Medulla oblongata (tissue), 1 donor: ENCODE measurements around the gene CENPO.
A peak's percentile ranks its signal among the peaks of the same experiment; 100 is the strongest.

Source experiments
- DNase-seq: peaks from one replicate; pipeline ENCODE4 v3.0.0-alpha.2; 2015; ENCODE audit errors: extremely low spot score

The CENPO gene, protein sequence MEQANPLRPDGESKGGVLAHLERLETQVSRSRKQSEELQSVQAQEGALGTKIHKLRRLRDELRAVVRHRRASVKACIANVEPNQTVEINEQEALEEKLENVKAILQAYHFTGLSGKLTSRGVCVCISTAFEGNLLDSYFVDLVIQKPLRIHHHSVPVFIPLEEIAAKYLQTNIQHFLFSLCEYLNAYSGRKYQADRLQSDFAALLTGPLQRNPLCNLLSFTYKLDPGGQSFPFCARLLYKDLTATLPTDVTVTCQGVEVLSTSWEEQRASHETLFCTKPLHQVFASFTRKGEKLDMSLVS

DNA sequence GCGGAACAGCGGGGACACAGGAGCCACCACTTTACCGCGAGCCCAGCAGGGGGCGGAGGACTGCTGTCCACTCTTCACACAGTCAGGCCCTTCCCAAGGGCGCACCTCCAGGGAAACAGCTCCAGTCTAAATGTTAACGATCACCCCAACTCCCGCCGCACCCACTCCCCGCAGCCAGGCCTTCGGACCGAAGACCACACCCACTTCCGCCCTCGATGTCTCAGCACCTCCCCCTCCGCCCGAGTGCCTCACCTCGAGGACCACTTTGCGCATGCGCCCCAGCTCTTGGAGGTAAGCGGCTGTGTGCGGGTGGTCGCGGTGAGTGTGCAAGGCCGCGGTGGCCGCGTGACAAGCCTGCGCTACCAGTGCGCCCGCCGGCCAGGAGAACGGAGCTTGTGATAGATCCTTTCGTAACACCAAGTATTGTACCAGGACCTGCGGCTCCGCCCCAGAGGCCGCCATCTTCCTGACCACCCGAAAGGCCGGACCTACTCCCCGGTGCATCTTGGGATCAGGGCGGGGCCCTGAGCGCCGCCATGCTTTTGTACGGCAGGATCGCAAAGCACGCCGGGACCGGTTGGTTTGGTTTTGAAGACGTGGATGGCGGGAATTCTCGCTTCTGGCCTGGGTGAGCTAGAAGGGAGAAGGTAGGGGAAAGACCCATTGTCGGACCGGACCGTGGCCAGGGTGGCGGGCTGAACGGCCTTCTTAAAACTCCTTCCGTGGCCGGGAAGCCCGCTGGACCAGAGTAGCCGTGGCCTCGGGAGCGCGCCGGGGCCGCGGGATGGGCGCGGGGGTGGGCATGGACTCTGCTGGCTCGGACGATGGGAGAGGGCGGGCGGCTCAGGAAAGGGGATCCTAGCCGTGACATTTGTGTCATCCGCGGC is at the start of gene CENPO, which contains the start of gene PTRHD1:
TSS of gene CENPO (plus strand) at position 552 of the 887 bp plus-strand sequence. CDS start 495 bp downstream, outside the sequence.
TSS of gene PTRHD1 (minus strand) at position 518 of the 887 bp plus-strand sequence. CDS start at position 504, 14 bp downstream.
- peak; percentile 97 for DNase-seq

DNA sequence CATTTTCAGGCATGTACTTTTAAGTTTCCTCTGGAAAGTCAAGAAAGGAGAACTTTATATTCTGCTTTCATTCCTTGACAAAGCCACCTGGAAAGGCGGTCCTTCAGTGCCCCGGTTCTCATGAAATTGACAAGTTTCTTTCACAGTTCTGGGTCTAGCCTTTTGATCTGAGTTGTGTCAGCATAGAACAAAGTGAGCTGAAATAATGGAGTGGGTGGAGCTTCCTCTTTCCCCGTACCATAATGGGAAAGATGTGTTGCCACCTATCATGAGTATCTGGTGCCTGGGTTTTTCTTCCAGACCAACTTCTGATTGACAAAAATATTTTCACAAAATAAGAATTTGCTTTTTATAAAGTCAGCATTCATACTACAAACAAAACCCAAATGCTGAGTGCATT is 49.3 kb upstream of the CENPO start:
- DNase-seq: peak; percentile 28

DNA sequence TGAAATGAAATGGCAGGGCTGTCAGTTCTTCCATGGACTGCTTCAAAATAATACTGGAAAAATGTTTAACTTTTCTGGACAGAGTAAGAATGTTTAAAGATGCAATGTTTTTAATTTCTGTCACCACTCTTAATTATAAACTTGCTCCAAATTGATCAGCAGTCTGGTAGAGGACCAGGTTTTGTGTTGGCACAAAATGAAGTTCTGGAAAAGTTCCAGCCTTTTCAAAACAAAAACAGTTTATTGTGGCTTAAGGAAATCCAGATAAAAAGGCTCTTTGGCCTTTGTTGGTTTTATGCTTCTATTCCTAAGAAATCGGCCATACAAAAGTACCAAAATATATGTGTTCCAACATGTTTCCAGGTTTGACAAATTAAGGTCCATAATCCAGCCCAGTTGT is 48.9 kb upstream of the CENPO start:
- peak; percentile 24 for DNase-seq

DNA sequence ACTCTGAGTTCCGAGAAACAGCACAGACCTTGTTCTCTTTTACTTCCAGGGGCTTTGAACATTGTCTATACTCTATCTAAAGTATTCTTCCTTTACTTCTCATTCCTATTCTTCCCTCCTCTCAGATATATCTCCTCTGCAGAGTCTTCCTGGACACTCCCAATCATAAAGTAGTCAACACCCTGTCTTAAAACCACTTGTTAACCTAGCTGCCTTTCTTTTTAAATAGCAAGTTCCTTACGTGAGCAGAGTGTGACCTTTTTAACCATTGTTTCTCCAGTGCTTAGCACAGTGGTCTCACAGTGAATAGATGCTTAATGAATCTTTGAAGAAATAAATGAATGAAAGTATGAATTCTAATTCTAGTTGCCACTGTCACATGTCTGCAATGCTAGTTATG is 47.4 kb upstream of the CENPO start:
- no peak for DNase-seq

DNA sequence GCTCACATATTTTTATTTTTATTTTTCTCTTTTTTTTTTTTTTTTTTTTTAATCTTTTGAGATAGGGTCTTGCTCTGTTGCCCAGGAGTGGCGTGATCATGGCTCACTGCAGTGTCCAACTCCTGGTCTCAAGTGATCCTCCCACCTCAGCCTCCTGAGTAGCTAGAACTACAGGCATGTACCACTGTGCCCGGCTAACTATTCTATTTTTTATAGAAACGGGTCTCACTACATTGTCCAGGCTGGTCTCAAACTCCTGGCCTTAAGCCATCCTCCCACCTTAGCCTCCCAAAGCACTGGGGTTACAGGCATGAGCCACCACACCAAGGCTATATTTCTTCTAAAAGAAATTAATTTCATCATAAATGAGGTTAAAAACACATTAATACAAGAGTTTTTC is 45.9 kb upstream of the CENPO start:
- no peak for DNase-seq

DNA sequence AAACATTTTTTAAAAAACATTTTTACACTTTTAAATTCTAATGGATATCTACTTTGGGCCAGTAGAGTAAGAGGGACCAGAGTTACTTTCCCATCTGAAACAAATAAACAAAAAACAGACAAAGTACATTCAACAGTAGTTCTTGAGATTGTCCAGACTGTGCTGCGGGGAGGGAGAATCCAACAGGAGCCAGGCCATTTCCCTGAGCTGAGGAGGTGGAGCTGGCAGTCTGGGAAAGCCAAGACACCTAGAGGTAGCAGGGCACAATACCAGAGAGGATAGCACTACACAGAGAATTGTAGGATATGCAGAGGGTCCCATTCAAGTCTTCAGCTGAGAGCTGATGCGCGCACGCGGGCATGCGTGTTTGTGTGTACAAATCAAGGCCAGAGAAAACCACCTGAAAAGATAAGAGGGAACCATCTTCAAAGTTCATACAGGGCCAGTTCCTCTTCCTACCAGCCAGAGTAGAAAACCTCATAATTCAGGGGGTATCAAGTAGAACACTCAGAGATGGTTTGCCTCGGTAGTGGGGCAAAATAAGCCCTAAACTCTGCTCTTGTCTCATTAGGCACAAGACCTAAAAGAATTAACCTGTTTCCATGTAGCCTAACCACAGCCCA is 44.0 kb upstream of the CENPO start:
- no peak for DNase-seq

DNA sequence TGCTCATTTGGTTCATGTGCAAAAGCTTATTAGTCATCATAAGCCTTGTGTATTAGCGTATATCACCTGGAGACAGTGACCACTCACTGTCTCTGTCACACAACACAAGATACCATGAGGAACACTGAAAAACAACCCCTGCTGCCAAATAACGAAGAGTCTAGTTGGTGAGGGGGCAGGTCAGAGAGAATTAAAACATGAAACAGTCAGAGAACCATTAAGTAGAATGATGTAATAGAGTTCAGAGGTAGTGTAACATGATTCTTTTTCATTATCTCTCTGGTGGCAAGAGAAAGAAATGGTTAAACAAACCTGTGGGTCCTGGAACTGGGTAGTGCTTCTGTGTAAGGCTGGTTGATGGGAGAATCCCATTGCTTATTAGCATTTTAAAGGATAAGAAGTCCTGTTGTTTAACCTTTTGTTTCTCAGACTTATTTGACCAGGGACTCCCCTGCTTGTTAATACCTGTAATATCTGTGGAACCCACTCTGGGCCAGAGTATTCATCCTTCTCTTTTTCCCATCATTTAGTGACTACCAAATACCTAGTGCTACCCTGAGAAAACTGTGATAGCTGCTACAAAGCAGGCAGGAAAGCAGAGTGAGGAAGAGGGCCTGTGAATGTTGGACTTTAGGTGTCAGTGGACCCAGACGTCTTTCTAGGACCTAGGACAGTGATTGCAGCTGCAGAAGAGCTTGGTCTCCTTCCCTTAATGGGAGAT is 38.1 kb upstream of the CENPO start:
- no peak for DNase-seq

DNA sequence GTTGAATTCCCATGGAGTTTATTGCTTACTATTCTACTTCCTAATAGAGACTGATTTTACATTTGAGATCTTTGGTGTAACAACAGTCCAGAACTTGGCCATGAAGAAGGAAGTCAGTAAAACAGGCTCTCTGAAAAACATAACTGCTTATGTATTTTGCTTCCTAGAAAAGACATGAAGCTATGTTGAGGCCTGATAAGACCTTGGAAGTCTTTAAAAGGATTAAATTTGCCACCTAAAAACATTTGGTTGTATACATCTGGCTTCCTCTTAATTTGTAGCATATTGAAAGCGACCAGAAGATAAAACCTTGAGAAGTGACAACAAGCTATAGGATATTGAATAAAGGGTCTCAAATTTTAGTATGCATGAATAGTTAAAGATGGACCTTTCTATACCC is 36.4 kb upstream of the CENPO start:
- DNase-seq: no peak

DNA sequence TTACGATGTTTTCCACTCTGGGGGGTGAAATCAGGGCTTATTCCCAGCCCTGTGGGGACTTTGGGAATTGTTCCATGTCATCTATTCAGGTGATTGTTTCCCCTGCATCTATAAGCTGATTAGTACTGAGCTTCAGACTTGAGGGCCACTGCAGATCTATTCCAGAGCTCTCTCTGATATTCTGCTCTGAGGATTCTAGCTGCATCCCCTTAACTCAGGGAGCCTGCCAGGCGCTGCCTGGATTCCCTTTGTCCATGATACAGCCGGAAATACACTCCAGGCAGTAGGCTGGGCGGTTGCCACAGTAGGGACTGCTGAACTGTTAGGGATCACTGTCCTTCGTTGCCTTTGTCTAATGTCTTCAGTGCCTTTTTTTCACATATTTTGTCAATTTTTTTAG is 31.4 kb upstream of the CENPO start:
- DNase-seq: peak; percentile 69

DNA sequence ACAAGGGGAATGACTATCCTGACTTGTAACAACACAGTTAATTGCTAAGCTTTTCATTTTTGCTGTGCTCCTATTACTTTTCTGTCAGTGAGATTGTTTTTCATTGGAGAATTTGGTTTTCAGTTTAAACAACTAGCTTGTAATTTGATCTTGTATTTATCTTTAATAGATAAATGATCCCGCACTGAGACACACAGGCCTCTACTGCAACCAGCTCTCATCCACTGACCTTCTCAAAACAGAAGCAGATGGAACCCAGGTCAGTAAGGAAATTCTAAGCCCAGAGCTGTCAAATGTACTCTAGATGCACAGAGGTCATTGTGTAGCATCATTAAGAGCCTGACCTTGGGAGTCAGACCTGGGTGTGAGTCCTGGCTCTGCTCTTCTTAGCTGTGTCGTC is 30.7 kb upstream of the CENPO start:
- no peak for DNase-seq

DNA sequence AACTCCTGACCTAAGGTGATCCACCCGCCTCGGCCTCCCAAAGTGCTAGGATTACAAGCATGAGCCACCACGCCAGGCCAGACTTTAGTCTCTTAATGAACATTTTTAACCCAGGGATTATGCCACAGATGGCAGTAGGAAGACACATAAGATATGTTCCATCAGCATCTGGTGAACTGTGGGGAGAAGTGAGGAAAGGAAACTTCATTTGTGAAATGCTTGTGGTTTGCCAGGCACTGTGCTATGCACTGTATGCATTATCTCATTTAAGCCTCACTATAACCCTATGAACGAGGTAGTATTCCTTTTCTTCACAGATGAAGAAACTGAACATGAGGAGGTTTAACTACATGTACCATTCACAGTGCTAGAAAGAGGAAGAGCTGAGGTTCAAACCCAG is 29.4 kb upstream of the CENPO start:
- DNase-seq: no peak

DNA sequence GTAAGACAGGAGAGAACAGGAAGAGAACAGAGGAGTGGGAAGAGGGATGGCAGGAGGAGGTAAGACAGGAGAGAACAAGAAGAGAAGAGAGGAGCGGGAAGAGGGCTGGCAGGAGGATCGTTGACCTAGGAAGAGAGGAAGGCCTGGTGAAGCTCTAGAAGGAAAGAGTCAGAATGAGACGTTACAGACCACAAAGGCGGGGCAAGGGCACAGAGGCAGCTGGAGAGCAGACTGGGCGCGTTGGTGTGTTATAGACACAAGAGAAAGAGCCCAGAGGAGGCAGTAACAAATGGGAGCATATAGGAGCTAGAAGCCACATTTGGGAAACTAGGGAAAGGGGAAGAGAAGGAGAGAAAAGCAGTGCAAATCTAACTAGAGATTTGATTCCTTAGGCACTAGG is 26.6 kb upstream of the CENPO start:
- DNase-seq: no peak

DNA sequence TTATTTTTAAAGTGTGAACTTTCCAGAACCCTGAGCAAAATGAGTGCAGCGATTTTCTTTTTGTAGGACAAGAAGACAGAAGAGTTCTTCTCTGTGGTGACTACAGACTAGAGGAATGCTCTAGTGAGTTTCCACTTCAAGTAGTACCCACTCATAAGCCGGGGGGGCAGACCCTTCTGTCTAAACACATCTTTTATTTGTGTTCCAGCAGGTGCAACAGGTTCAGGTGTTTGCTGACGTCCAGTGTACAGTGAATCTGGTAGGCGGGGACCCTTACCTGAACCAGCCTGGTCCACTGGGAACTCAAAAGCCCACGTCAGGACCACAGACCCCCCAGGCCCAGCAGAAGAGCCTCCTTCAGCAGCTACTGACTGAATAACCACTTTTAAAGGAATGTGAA is 25.2 kb upstream of the CENPO start:
- DNase-seq: no peak

DNA sequence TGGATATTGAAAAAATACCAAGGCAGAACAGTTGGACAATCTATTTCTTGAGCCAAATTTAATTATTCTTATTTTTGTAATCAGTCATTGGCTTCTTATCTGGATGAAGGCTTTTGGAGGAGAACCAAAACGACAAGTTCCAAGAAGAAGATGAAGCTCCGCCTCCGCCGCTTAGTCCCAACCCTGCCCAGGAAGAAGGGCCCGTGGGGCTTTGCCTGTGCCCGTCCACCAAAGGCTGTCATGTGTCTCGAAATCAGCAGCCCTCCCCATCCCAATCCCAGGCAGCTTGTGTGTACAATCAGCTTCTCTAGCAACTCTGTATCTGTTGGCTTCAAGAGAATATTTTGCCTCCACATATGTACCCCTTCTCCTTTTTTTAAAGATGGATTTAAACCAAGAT is 24.6 kb upstream of the CENPO start:
- no peak for DNase-seq

DNA sequence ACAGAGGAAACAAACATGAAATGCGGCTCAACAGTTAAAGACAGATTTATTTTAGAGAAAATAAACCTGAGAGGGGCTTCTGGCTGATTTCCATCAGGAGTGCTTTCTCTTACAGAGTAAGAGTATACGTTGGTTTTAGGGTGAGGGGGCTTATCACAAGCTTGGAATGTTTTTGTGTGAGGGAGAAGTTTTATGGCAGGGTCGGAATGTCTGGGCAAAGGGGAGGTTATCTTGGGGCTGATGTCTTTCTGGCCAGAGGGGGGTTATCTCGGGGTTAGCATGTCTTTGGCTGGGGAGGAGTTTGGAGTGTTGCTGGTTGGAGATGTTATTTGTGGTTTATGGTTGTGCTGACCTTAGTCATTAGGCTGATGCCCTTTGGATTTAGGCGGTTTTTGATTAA is 22.2 kb upstream of the CENPO start:
- DNase-seq: no peak

DNA sequence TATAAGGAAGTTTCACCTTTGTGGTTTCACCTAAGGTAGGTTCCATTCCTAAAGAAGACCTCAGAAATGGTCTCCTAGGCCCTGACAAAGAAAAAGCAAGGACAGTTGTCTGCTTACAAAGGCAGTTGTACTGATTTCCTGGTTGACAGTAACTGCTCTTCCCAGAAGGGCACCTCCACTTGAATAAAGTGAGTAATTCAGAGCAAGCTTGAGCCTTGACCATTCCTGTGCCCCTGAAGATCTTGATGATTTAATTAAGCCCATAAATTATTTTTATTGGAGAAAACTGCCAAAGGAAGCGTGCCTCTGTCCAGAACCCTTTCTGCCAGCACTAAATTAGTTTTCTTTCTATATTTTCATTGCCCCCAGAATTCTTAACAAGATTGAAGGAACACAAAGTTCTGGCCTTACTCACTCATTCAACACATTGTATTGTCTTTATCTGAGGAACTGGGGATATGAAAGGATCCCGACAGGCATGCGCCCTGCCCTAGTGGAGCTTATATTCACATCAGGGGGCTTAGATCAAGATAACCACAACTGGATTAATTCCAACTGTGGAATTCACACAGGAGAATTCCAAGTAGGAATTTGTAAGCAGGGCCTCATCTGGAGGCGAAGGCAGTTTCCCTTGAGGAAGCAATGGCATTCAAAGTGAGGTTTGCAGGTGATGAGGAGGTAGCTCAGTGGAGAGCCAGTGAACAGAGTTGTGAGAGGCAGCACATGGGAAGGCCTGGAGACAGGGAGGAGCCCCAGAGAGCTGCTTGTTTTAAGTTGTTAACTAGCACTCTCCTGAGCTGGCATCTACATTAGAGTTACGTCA is 21.2 kb upstream of the CENPO start:
- DNase-seq: no peak

DNA sequence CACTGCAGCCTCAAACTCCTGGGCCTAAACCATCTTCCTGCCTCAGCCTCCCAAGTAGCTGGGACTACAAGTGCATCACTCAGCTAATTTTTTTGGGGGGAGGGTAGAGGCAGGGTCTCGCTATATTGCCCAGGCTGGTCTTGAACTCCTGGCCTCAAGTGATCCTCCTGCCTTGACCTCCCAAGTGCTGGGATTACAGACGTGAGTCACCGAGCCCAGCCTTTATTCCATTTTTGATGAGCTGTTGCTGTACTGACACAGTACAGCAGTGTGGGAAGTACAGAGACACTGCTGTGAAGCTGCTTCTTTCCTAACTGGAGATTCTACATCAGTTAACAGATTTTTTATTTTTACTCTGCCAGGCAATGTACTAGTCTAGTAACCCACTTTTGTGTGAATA is 18.9 kb upstream of the CENPO start:
- DNase-seq: no peak

DNA sequence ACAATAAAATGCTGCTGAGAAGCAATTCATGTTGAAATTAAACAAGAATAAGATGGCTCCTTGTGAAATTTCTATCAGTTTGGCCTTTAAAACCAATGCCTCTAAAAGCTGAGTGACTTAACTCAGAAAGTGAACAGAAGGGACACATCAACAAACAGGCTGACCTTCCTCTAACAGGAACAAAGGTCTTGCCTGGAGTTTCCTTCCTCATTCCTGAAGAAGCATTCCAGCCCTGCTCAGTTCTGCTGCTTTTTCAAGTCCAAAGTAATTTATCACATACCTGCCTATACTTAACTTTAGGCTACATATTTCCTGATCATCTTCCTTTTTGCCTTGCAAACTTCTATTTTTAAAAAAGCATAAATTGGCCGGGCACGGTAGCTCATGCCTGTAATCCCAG is 14.1 kb upstream of the CENPO start:
- no peak for DNase-seq

DNA sequence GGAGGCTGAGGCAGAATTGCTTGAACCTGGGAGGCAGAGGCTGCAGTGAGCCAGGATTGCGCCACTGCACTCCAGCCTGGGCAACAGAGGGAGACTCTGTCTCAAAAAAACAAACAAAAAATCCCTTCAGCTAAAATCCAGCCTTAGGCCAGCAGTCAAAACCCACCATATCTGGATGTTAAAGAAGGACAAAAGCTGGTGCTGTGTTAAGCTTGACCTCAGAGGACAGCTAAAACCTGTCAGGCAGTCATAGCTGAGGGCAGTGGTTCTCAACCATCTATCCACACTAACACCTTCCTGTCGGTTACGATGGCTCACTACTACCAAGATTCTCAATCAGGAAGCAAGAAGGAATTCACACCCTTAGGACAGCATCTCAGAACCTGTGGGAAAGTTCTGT is 9.6 kb upstream of the CENPO start:
- DNase-seq: no peak

DNA sequence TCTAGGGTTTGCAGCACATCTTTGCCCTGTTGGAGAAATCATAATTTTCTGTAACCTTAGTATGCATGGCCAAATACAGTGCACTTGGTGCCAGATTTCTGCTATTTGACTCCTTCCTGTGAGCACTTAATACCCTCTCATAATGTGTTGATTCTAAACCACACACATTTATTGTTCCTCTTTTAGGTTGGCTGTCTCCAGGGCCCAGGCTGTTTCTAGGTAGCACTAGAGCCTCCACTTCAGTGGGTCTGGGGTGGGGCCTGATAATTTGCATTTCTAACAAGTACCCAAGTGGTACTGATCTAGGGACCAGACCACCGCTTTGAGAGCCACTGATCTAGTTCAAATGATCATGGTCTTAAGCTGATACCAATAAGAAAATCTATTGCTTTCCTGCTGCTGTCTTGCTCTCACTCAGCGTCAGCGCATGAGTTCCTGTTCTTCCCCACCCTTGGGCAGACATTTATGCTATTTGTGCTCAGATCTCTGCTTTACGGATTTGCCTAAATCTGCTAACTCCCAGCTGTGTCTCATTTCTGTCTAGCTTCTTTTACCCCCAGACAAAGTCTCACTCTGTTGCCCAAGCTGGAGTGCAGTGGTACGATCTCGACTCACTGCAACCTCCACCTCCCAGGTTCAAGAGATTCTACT is 7.4 kb upstream of the CENPO start:
- DNase-seq: no peak

DNA sequence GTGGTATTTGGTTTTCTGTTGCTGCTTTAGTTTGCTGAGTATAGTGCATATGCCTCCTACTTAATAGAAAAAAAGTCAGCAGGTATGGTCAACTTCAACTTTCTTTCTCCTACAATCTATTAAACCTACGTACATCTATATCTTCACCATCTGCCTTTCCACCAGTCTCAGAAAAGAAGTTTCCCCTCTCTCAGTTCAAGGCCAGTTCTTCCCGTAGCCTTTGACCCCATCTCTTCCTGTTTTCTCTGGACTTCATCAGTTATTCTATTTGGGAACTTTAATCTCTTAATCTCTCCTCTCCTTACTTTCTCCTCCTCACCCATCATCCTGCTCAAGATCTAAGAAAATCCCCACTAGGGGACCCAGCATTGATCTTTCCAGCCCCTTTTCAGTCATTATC is 5.7 kb upstream of the CENPO start:
- no peak for DNase-seq
